PFSK-1 (cell line): ENCODE data around the gene TH.

Experiments used
- POLR2AphosphoS5 ChIP-seq: IDR thresholded peaks from 2 replicates; pipeline ENCODE4 v1.6.1; 2012; ENCODE audit warnings: low read depth, mild to moderate bottlenecking, control low read depth, low read length, moderate library complexity
- SIN3A ChIP-seq: IDR thresholded peaks from 2 replicates; pipeline ENCODE4 v1.6.1; 2012; ENCODE audit warnings: mild to moderate bottlenecking, low read length, moderate library complexity, borderline replicate concordance; ENCODE audit not compliant: insufficient read depth
- TAF1 ChIP-seq: IDR thresholded peaks from 2 replicates; pipeline ENCODE4 v1.6.1; 2012; ENCODE audit warnings: low read length, control low read depth, borderline replicate concordance; ENCODE audit not compliant: insufficient read depth
- TF ChIP-seq, protein P1 (sequence below), 2 experiments: IDR thresholded peaks; 2 replicates each; pipeline versions ENCODE4 v1.6.1 to v1.8.0; 2011 to 2012; ENCODE audit warnings: low read depth in 2 of 2, low read length in 2 of 2, control low read depth in 1 of 2, inconsistent platforms in 1 of 2, mild to moderate bottlenecking in 1 of 2, moderate library complexity in 1 of 2; ENCODE audit not compliant: insufficient read depth in 1 of 2

DNA sequence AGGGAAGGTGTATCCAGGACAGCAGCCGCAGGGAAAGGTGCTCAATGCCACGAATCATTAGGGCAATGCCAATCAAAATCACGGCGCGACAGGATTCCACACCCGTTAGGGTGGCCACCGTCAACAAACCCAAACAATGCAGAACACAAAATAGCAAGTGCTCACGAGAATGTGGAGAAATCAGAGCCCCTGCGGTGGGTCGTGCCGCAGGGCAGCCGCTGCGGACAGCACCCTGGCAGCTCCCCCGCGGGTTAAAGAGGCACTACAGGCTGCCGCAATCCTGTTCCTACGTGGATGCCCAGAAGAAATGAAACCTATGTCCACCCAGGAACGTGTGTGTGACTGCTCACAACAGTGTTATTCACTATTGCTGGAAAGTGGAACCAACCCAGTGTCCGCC is 17.1 kb upstream of the TH start:
- TF ChIP-seq POLR2AphosphoS5 (no peak), SIN3A (no peak), TAF1 (no peak)
- TF ChIP-seq, protein P1, sequence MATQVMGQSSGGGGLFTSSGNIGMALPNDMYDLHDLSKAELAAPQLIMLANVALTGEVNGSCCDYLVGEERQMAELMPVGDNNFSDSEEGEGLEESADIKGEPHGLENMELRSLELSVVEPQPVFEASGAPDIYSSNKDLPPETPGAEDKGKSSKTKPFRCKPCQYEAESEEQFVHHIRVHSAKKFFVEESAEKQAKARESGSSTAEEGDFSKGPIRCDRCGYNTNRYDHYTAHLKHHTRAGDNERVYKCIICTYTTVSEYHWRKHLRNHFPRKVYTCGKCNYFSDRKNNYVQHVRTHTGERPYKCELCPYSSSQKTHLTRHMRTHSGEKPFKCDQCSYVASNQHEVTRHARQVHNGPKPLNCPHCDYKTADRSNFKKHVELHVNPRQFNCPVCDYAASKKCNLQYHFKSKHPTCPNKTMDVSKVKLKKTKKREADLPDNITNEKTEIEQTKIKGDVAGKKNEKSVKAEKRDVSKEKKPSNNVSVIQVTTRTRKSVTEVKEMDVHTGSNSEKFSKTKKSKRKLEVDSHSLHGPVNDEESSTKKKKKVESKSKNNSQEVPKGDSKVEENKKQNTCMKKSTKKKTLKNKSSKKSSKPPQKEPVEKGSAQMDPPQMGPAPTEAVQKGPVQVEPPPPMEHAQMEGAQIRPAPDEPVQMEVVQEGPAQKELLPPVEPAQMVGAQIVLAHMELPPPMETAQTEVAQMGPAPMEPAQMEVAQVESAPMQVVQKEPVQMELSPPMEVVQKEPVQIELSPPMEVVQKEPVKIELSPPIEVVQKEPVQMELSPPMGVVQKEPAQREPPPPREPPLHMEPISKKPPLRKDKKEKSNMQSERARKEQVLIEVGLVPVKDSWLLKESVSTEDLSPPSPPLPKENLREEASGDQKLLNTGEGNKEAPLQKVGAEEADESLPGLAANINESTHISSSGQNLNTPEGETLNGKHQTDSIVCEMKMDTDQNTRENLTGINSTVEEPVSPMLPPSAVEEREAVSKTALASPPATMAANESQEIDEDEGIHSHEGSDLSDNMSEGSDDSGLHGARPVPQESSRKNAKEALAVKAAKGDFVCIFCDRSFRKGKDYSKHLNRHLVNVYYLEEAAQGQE (IDR thresholded peaks at IDR 0.05; ENCODE audit: insufficient read depth in 1 of 2, low read depth in 2 of 2, low read length in 2 of 2): no peak
